Measurements from ENCODE around the gene USP38.

USP38 gene

DNA sequence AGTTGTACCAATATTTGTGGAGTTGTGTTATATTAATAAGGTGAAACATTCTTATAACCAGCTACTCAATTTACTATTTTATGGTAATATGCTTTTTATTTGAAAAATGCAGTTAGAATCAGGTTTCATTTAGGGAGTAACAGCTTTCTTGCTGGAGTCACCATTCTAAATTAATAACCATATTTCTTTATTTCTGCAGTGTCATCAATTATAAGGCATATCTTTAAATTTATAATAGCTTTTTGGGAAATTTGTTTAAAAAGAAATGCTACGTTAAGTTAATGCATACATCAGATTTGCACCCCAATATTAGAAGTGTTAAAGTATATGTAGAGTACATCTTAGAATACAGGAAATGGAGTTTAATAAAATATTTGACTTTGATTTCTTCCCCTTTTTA lies 18.9 kb downstream of the USP38 start:
- ChIA-PET CTCF (interaction anchor here (0.8 to 2.5 kb wide), 4 partner anchors 8 to 281 kb away, joined by 3 to 9 read pairs (median 4); no protein-coding TSS in a partner anchor), POLR2A (no interaction called here)
- TF ChIP-seq, protein P1, sequence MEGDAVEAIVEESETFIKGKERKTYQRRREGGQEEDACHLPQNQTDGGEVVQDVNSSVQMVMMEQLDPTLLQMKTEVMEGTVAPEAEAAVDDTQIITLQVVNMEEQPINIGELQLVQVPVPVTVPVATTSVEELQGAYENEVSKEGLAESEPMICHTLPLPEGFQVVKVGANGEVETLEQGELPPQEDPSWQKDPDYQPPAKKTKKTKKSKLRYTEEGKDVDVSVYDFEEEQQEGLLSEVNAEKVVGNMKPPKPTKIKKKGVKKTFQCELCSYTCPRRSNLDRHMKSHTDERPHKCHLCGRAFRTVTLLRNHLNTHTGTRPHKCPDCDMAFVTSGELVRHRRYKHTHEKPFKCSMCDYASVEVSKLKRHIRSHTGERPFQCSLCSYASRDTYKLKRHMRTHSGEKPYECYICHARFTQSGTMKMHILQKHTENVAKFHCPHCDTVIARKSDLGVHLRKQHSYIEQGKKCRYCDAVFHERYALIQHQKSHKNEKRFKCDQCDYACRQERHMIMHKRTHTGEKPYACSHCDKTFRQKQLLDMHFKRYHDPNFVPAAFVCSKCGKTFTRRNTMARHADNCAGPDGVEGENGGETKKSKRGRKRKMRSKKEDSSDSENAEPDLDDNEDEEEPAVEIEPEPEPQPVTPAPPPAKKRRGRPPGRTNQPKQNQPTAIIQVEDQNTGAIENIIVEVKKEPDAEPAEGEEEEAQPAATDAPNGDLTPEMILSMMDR (IDR thresholded peaks at IDR 0.05; ENCODE audit: control extremely low read depth, extremely low read depth, low read depth, missing control alignments), result no peak
- DNase-seq (ENCODE audit: extremely low spot score), result no peak

GRCh38 chr4:143207555-143207954 lies 22.8 kb downstream of the USP38 start:
- ChIA-PET CTCF (no interaction called here), POLR2A (interaction anchor here (0.6 kb wide), 1 partner anchor 17 kb away, joined by 5 read pairs; no protein-coding TSS in a partner anchor)
- TF ChIP-seq, protein P1 (IDR thresholded peaks at IDR 0.05; ENCODE audit: control extremely low read depth, extremely low read depth, low read depth, missing control alignments), result peak; percentile 5
- DNase-seq (ENCODE audit: extremely low spot score), result no peak

GRCh38 chr4:143212566-143212965 lies 27.8 kb downstream of the USP38 start:
- TF ChIP-seq, protein P1 (IDR thresholded peaks at IDR 0.05; ENCODE audit: control extremely low read depth, extremely low read depth, low read depth, missing control alignments), result no peak
- CTCF ChIA-PET, result interaction anchor here (1.6 to 4.1 kb wide), 4 partner anchors 9 to 16 kb away, joined by 3 to 18 read pairs (median 8); no protein-coding TSS in a partner anchor
- no peak for DNase-seq (ENCODE audit: extremely low spot score)
- POLR2A ChIA-PET, result no interaction called here

DNA sequence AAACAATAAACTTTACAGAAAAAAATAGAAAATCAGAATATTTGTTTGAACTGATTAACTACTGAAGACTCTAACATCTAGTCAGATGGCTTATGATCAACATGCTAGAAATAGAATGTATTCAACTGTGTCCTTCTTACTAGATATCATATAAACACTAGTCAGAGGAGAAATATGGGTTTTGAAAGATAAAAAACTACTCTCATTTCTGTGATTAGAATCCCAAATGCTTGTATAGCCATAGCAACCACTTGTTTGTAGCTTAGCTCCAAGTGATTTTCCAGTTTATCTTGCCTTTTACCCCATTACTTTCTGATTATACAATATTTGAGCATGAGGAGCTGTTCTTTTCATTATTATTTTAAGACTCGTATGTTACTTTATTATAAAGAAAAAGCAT lies 31.2 kb downstream of the USP38 start:
- POLR2A ChIA-PET, result no interaction called here
- no peak for DNase-seq (ENCODE audit: extremely low spot score)
- TF ChIP-seq, protein P1 (IDR thresholded peaks at IDR 0.05; ENCODE audit: control extremely low read depth, extremely low read depth, low read depth, missing control alignments), result no peak
- CTCF ChIA-PET, result interaction anchor here (1.0 kb wide), 1 partner anchor 15 kb away, joined by 3 read pairs; no protein-coding TSS in a partner anchor

DNA sequence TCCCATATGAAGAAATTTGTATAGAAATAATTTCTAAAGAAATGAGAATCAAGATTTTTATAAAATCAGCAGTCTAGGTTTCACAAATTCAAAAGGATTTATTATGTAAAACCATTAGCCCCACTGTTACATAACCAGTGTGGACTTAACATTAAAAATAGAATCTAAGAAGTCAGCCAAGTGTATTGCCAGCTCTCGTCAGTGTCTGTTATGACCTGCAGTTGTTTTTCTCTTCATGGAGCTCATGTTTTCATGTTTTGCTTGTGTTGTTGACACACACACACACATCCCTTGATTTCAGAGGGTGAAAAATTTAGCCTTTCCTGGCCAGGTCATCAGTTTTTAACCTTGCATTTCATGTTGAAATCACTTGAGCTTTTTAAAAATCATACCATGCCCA lies 39.5 kb downstream of the USP38 start:
- no peak for DNase-seq (ENCODE audit: extremely low spot score)
- TF ChIP-seq, protein P1 (IDR thresholded peaks at IDR 0.05; ENCODE audit: control extremely low read depth, extremely low read depth, low read depth, missing control alignments), result no peak
- ChIA-PET CTCF (interaction anchor here (1.0 to 3.2 kb wide), 6 partner anchors 11 to 278 kb away, joined by 3 to 18 read pairs (median 4); no protein-coding TSS in a partner anchor), POLR2A (interaction anchor here (0.7 kb wide), 1 partner anchor 17 kb away, joined by 5 read pairs; no protein-coding TSS in a partner anchor)

DNA sequence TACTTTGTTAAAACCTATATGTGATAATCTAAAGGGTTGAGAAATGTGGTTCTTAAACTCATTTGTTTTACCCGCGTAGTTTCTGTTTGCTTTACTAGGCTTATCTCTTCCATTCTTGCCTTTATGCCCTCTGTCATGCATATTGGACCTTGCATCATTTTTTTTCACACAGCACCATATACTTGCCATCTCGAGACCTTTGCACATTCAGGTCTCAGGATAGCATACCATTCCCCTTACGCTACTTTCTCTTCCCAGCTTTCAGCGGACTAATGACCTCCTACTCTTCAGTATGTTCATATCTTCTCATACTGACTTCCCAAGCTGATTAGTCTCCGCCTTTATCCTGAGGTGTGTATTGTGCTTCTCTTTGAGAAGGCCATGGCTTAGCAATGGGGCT lies 40.5 kb downstream of the USP38 start:
- ChIA-PET CTCF (interaction anchor here (1.0 to 3.2 kb wide), 4 partner anchors 8 to 277 kb away, joined by 3 to 18 read pairs (median 3); no protein-coding TSS in a partner anchor), POLR2A (interaction anchor here (0.7 kb wide), 1 partner anchor 18 kb away, joined by 5 read pairs; no protein-coding TSS in a partner anchor)
- DNase-seq (ENCODE audit: extremely low spot score), result no peak

More for the DNA sequence above, 40.5 kb downstream of the USP38 start:
- TF ChIP-seq, protein P1 (IDR thresholded peaks at IDR 0.05; ENCODE audit: control extremely low read depth, extremely low read depth, low read depth, missing control alignments), result no peak

Data from GM10248 (cell line).